DND-41 (cell line): Measurements from ENCODE around the gene CD2AP.

Source experiments
- EZH2 ChIP-seq: IDR thresholded peaks from 3 replicates; pipeline ENCODE4 v1.6.1; 2012; ENCODE audit warnings: borderline replicate concordance, low read depth, mild to moderate bottlenecking, moderate library complexity, low read length, inconsistent platforms; ENCODE audit not compliant: severe bottlenecking
- TF ChIP-seq, protein P1 (sequence below): IDR thresholded peaks from 2 replicates; pipeline ENCODE4 v1.5.1; 2012; ENCODE audit warnings: borderline replicate concordance, low read length, moderate library complexity, mild to moderate bottlenecking; ENCODE audit not compliant: poor library complexity, severe bottlenecking; ENCODE audit errors: extremely low read depth

DNA sequence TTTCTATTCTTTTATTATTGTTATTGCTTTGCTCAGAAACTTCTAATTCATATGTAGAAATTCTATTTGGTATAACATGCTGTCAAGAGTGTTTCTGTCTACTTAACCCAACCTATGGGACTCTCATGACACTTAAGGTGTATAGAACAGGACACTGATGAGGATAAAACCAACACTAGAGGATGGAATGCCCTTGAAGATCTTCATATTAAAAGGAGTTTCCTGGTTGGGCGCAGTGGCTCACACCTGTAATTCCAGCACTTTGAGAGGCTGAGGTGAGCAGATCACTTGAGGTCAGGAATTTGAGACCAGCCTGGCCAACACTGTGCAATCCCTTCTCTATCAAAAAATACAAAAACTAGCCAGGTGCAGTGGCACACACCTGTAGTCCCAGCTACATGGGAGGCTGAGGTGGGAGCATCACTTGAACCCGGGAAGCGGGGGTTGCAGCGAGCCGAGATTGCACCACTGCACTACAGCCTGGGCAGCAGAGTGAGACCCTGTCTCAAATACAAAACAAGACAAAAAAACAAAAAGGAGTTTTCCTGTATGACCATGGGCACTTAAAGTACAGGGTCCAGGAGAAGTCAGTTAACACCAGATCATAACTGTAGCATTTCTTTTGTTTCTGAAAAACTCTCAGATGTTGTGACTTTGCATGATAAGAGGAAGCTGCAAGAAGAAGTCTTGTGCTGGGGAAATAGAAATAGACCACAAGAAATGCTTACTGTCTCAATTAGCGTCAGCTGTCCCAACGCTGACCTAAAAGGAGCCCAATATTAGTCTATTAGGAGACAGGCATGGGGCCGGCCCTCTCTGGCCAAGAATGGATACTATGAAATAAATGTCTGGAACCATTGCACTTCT, 38.9 kb upstream of the CD2AP start:
- TF ChIP-seq, protein P1, sequence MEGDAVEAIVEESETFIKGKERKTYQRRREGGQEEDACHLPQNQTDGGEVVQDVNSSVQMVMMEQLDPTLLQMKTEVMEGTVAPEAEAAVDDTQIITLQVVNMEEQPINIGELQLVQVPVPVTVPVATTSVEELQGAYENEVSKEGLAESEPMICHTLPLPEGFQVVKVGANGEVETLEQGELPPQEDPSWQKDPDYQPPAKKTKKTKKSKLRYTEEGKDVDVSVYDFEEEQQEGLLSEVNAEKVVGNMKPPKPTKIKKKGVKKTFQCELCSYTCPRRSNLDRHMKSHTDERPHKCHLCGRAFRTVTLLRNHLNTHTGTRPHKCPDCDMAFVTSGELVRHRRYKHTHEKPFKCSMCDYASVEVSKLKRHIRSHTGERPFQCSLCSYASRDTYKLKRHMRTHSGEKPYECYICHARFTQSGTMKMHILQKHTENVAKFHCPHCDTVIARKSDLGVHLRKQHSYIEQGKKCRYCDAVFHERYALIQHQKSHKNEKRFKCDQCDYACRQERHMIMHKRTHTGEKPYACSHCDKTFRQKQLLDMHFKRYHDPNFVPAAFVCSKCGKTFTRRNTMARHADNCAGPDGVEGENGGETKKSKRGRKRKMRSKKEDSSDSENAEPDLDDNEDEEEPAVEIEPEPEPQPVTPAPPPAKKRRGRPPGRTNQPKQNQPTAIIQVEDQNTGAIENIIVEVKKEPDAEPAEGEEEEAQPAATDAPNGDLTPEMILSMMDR: no peak
- no peak for TF ChIP-seq EZH2
